Stimulated activated CD8-positive, alpha-beta memory T cell treated with anti-CD3 and anti-CD28 coated beads, Interleukin-12 subunit alpha, Interleukin-12 subunit beta, amount 100 ng/mL, for 24 hours (primary cell): ENCODE results near the gene FGGY.
A peak's percentile ranks its signal among the peaks of the same experiment; 100 is the strongest.
"Not testable (repeated sequence)": the region's sequence is repeated elsewhere in the genome, so short reads cannot be mapped to it uniquely, and the experiment has no call there.

Experiments
- DNase-seq: peaks from one replicate; pipeline ENCODE4 v3.0.0-alpha.2; 2020; ENCODE audit errors: extremely low read depth

The FGGY gene

GRCh38 chr1:59296358-59297256 lies at the start of gene FGGY:
FGGY (plus strand) TSS chr1:59297094; CDS start chr1:59321550, 24,456 bp downstream.
- peak; percentile 66 for DNase-seq

GRCh38 chr1:59248758-59249157 lies 48.1 kb upstream of the FGGY start:
- no peak for DNase-seq

GRCh38 chr1:59249396-59250137 lies 47.3 kb upstream of the FGGY start:
- no peak for DNase-seq

- DNase-seq: not testable (repeated sequence)
These were observed 45.8 kb upstream of the FGGY start for GRCh38 chr1:59251061-59251460.

GRCh38 chr1:59256429-59256828 lies 40.5 kb upstream of the FGGY start:
- not testable (repeated sequence) for DNase-seq

- DNase-seq: no peak
These were observed 38.4 kb upstream of the FGGY start for GRCh38 chr1:59258412-59259032.

GRCh38 chr1:59261537-59261936 lies 35.4 kb upstream of the FGGY start:
- DNase-seq: no peak

GRCh38 chr1:59262631-59263030 lies 34.3 kb upstream of the FGGY start:
- DNase-seq: no peak

GRCh38 chr1:59263111-59263510 lies 33.8 kb upstream of the FGGY start:
- no peak for DNase-seq

GRCh38 chr1:59265622-59266021 lies 31.3 kb upstream of the FGGY start:
- DNase-seq: no peak

- DNase-seq: no peak
These were observed 30.5 kb upstream of the FGGY start for GRCh38 chr1:59266180-59266926.

GRCh38 chr1:59266927-59267293 lies 30.0 kb upstream of the FGGY start:
- no peak for DNase-seq

- no peak for DNase-seq
These were observed 28.5 kb upstream of the FGGY start for GRCh38 chr1:59268406-59268805.

GRCh38 chr1:59271561-59272260 lies 25.2 kb upstream of the FGGY start:
- DNase-seq: no peak

GRCh38 chr1:59272507-59272906 lies 24.4 kb upstream of the FGGY start:
- no peak for DNase-seq

- no peak for DNase-seq
These were observed 20.4 kb upstream of the FGGY start for GRCh38 chr1:59276439-59276851.

GRCh38 chr1:59278780-59279354 lies 18.0 kb upstream of the FGGY start:
- DNase-seq: no peak

GRCh38 chr1:59279645-59280044 lies 17.2 kb upstream of the FGGY start:
- DNase-seq: no peak

GRCh38 chr1:59282951-59283350 lies 13.9 kb upstream of the FGGY start:
- no peak for DNase-seq

- DNase-seq: no peak
These were observed 11.2 kb upstream of the FGGY start for GRCh38 chr1:59285691-59286090.

GRCh38 chr1:59288046-59288445 lies 8.8 kb upstream of the FGGY start:
- DNase-seq: no peak
